ENCODE data around the gene FAM204A.

Gene FAM204A

GRCh38 chr10:118341791-118342637, at the start of gene FAM204A:
Gene FAM204A (minus strand): TSS chr10:118342324. CDS start chr10:118336415, 5,909 bp downstream.
- DNase-seq, result peak; percentile 96

- no peak for DNase-seq
Observed at GRCh38 chr10:118383699-118384098, 41.6 kb upstream of the FAM204A start.

- no peak for DNase-seq
Observed at GRCh38 chr10:118383063-118383689, 41.1 kb upstream of the FAM204A start.

- peak; percentile 41 for DNase-seq
Observed at GRCh38 chr10:118374404-118374803, 32.3 kb upstream of the FAM204A start.

GRCh38 chr10:118373786-118374185, 31.7 kb upstream of the FAM204A start:
- peak; percentile 28 for DNase-seq

GRCh38 chr10:118370499-118370898, 28.4 kb upstream of the FAM204A start:
- peak; percentile 31 for DNase-seq

GRCh38 chr10:118369641-118370205, 27.6 kb upstream of the FAM204A start:
- peak; percentile 98 for DNase-seq

- DNase-seq, result no peak
Observed at GRCh38 chr10:118365702-118366101, 23.6 kb upstream of the FAM204A start.

GRCh38 chr10:118362103-118362502, 20.0 kb upstream of the FAM204A start:
- no peak for DNase-seq

- no peak for DNase-seq
Observed at GRCh38 chr10:118358327-118358726, 16.2 kb upstream of the FAM204A start.

- no peak for DNase-seq
Observed at GRCh38 chr10:118357841-118358240, 15.7 kb upstream of the FAM204A start.

- DNase-seq, result peak; percentile 20
Observed at GRCh38 chr10:118356628-118357027, 14.5 kb upstream of the FAM204A start.

GRCh38 chr10:118355234-118355633, 13.1 kb upstream of the FAM204A start:
- no peak for DNase-seq

GRCh38 chr10:118349235-118349634, 7.1 kb upstream of the FAM204A start:
- DNase-seq, result no peak

GRCh38 chr10:118343549-118343948, 1.4 kb upstream of the FAM204A start:
- DNase-seq, result no peak

- DNase-seq, result no peak
Observed at GRCh38 chr10:118343115-118343514, 991 bp upstream of the FAM204A start.

- DNase-seq, result peak; percentile 45
Observed at GRCh38 chr10:118342638-118343020, 505 bp upstream of the FAM204A start.

GRCh38 chr10:118340486-118340885, 1.6 kb downstream of the FAM204A start:
- DNase-seq, result no peak

GRCh38 chr10:118339111-118339510, 3.0 kb downstream of the FAM204A start:
- no peak for DNase-seq

- DNase-seq, result no peak
Observed at GRCh38 chr10:118337356-118337755, 4.8 kb downstream of the FAM204A start.

- no peak for DNase-seq
Observed at GRCh38 chr10:118333871-118334270, 8.3 kb downstream of the FAM204A start.

GRCh38 chr10:118332948-118333710, 9.0 kb downstream of the FAM204A start:
- DNase-seq, result peak; percentile 68

GRCh38 chr10:118332236-118332635, 9.9 kb downstream of the FAM204A start:
- peak; percentile 21 for DNase-seq
